Left lung (tissue), 10 donors: ENCODE data around the gene ENPP4. TPM values are rescaled to one million over a fixed set of nuclear protein-coding genes. Genes with fewer than 3 reads are reported as not detected.
"Not testable (repeated sequence)": the region's sequence is repeated elsewhere in the genome, so short reads cannot be mapped to it uniquely, and the experiment has no call there.

ENCODE experiments used
- ATAC-seq: fragments of 200-7000 bp; cut with Tn5 transposase; one replicate; pipeline ENCODE4 v1.9.1; 2020; ENCODE audit warnings: moderate library complexity
- DNase-seq, 4 donors: peaks; one replicate each; pipeline ENCODE4 v3.0.0-alpha.2; 2013 to 2020
- H3K27ac ChIP-seq, 2 donors: fragments of 200-600 bp; sonication (generic) in 1 of 2; one replicate each; pipeline versions ENCODE4 v1.5.0 to v1.8.0; 2020 to 2021
- H3K27me3 ChIP-seq, 2 donors: fragments of 200-600 bp; sonication (generic) in 1 of 2; one replicate each; pipeline versions ENCODE4 v1.5.0 to v1.8.0; 2020 to 2021
- H3K36me3 ChIP-seq, 2 donors: fragments of 200-600 bp; sonication (generic) in 1 of 2; one replicate each; pipeline versions ENCODE4 v1.5.0 to v1.8.0; 2020 to 2021
- H3K4me1 ChIP-seq, 2 donors: fragments of 200-600 bp; one replicate each; pipeline ENCODE4 v1.8.0; 2021
- H3K4me3 ChIP-seq, 2 donors: fragments of 200-600 bp; sonication (generic) in 1 of 2; one replicate each; pipeline versions ENCODE4 v1.5.0 to v1.8.0; 2020 to 2021; ENCODE audit warnings: mild to moderate bottlenecking in 1 of 2
- H3K9me3 ChIP-seq, 2 donors: fragments of 200-600 bp; sonication (generic) in 1 of 2; one replicate each; pipeline versions ENCODE4 v1.5.0 to v1.8.0; 2020 to 2021
- intact Hi-C, 2 donors: fragments of 100-400 bp; cut with DNase I; formaldehyde crosslinking; loops; one replicate each; pipeline versions ENCODE4 v1.11.2 to v1.14.2; 2022
- polyA plus RNA-seq, 6 donors: library from polyadenylated mRNA; unstranded; fragments of 120-200 nt; gene quantifications; one replicate each; pipeline ENCODE4 v1.2.1, GENCODE V29; 2013; ENCODE audit not compliant: insufficient read length in 6 of 6
- total RNA-seq, 2 donors: library from RNA; stranded (reverse); fragmentation: NEBNext Ultra II Directional; extraction: Animal tissue kit (Norgen Biotek cat#: 25700); gene quantifications; one replicate each; pipeline ENCODE4 v1.2.1, GENCODE V29; 2021
- TF ChIP-seq, protein P1 (sequence below), 2 donors: fragments of 200-600 bp; sonication (generic) in 1 of 2; IDR thresholded peaks; one replicate each; pipeline versions ENCODE4 v1.5.0 to v1.8.0; 2021; ENCODE audit warnings: antibody characterized with exemption in 2 of 2
- donor health status: DM: no; HTN: yes; CAD: no.
- donor health status: DM: no; HTN: no; CAD: no.

Gene ENPP4
- total and polyA plus RNA-seq, 8 donors: 9.7 to 18.8 (median 12.1) TPM

DNA sequence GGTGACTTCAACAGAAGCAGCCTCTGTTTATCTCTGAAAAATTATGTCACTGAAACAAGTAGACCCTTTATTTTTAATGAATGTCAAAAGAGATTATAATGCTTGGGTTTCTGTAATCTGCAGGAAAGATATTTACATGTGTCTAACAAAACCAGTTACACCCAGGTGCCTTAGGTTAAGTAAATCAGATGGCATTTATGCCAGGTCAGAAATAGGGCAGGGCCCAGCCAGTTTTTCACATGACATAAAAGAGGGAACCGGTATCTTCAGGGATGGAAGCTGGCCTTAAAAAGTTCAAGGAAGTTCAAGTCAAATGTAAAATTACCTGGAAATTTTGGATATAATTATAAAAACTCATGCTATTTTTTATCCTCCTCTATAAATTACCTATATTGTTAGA lies 14.2 kb upstream of the ENPP4 start:
- H3K4me1 ChIP-seq: no peaks in the 10 kb centered on the region
- H3K27me3 ChIP-seq: no peaks in the 10 kb centered on the region
- no peak for DNase-seq
- no peaks in the 10 kb centered on the region for H3K9me3 ChIP-seq
- TF ChIP-seq, protein P1, sequence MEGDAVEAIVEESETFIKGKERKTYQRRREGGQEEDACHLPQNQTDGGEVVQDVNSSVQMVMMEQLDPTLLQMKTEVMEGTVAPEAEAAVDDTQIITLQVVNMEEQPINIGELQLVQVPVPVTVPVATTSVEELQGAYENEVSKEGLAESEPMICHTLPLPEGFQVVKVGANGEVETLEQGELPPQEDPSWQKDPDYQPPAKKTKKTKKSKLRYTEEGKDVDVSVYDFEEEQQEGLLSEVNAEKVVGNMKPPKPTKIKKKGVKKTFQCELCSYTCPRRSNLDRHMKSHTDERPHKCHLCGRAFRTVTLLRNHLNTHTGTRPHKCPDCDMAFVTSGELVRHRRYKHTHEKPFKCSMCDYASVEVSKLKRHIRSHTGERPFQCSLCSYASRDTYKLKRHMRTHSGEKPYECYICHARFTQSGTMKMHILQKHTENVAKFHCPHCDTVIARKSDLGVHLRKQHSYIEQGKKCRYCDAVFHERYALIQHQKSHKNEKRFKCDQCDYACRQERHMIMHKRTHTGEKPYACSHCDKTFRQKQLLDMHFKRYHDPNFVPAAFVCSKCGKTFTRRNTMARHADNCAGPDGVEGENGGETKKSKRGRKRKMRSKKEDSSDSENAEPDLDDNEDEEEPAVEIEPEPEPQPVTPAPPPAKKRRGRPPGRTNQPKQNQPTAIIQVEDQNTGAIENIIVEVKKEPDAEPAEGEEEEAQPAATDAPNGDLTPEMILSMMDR (IDR thresholded peaks at IDR 0.05): no peak
- no peak overlapping the region for H3K27ac ChIP-seq
- no peaks in the 10 kb centered on the region for H3K36me3 ChIP-seq
- no peak overlapping the region for H3K4me3 ChIP-seq
- intact Hi-C loops: no loop called here
- ATAC-seq: no peak

DNA sequence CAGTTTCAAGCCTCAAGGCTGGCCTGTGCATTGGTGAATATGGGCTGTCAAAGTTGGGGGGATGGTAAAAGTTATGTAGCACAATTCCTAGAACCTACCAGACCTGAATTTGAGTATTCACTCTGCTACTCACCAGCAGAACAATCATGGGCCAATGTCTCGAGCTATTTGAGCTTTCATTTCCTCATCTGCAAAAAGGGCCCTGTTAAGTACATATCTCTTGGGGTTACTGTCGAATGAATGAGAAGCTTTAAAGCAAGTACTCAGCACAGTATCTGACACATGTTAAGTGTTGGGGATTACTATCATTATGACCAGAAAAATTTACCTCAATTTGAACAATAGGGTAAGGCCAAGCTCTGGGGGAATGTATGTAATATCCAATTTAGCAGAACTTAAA lies 13.5 kb upstream of the ENPP4 start:
- no peak overlapping the region for H3K4me3 ChIP-seq
- intact Hi-C loops: no loop called here
- TF ChIP-seq, protein P1 (IDR thresholded peaks at IDR 0.05): no peak
- no peak for DNase-seq
- H3K36me3 ChIP-seq: no peaks in the 10 kb centered on the region
- no peak for ATAC-seq
- H3K27me3 ChIP-seq: no peaks in the 10 kb centered on the region
- no peaks in the 10 kb centered on the region for H3K9me3 ChIP-seq
- H3K27ac ChIP-seq: no peak overlapping the region
- no peaks in the 10 kb centered on the region for H3K4me1 ChIP-seq

DNA sequence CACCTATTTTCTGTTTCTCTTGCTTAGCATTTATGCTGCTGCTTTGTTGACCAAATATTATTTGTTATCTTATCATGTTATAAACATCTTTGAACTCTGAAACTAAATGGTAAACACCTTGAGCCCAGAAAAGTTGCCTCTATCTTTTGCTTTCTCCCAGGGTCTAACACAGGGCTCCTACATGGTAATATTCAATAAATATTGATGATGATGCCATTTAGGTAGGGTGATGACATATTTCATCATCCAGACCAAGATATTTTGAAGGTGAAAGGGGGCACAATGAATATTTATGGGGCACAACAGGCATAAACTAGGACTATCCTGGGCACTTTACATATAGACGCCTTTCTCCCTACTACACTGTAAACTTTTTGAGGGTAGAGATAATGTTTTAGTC lies 11.6 kb upstream of the ENPP4 start:
- Histone ChIP-seq H3K27me3 (no peaks in the 10 kb centered on the region), H3K36me3 (no peaks in the 10 kb centered on the region), H3K9me3 (no peaks in the 10 kb centered on the region), H3K27ac (no peak overlapping the region), H3K4me1 (no peaks in the 10 kb centered on the region), H3K4me3 (no peak overlapping the region)
- ATAC-seq (no peak), DNase-seq (no peak)
- TF ChIP-seq, protein P1 (IDR thresholded peaks at IDR 0.05): no peak
- intact Hi-C loops: no loop called here

DNA sequence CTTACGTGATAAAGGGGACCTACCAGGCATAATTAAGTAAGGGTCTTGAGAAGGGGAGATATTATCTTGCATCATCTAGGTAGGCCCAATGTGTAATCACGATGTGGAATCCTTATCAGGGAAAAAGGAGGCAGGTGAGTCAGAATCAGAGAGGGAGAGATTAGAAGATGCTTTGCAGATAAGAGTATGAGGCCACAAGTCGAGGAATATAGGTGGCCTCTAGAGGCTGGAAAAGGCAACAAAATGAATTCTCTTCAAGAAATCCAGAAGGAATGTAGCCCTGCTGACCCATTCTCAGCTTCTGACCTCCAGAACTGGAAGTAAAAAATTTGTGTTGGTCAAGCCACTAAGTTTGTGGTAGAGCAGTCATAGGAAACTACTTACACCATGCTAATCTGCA lies 11.0 kb upstream of the ENPP4 start:
- no peak for ATAC-seq

DNA sequence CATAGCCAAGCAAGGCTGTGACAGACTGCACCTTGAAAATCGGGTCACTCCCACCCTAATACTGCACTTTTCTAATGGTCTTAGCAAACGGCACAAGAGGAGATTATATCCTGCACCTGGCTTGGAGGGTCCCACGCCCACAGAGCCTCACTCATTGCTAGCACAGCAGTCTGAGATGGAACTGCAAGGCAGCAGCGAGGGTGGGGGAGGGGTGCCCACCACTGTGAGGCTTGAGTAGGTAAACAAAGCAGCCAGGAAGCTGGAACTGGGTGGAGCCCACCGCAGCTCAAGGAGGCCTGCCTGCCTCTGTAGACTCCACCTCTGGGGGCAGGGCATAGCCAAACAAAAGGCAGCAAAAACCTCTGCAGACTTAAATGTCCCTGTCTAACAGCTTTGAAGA lies 10.1 kb upstream of the ENPP4 start:
- H3K9me3 ChIP-seq, H3K27ac ChIP-seq, intact Hi-C loops, H3K4me1 ChIP-seq, ATAC-seq, H3K4me3 ChIP-seq, H3K36me3 ChIP-seq, H3K27me3 ChIP-seq: not testable (repeated sequence)
- peak in 1 of 4 donors; percentile 34 for DNase-seq

More for the DNA sequence above, 11.0 kb upstream of the ENPP4 start:
- DNase-seq: no peak
- Histone ChIP-seq H3K36me3 (no peaks in the 10 kb centered on the region), H3K4me3 (no peak overlapping the region), H3K4me1 (no peaks in the 10 kb centered on the region), H3K27me3 (no peaks in the 10 kb centered on the region), H3K9me3 (no peaks in the 10 kb centered on the region), H3K27ac (no peak overlapping the region)
- TF ChIP-seq, protein P1 (IDR thresholded peaks at IDR 0.05): no peak
- intact Hi-C loops: no loop called here

DNA sequence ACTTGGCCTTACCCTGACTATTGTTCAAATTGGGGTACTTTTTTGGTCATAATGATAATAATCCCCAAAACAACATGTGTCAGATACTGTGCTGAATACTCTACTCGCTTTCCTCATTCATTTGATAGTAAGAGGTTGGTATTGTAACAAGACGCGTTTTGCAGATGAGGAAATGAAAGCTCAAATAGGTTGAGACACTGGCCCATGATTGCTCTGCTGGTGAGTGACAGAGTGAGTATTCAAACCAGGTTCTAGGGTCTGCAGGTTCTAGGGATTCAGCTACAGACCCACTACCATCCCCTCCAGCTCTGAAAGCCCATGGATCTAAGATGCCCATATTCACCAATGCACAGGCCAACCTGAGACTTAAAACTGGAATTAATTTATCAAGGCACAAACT lies 1.3 kb upstream of the ENPP4 start:
- TF ChIP-seq, protein P1 (IDR thresholded peaks at IDR 0.05): no peak
- H3K4me3 ChIP-seq: no peak overlapping the region
- intact Hi-C loops: no loop called here

More for the DNA sequence above, 1.3 kb upstream of the ENPP4 start:
- no peak for ATAC-seq
- H3K27ac ChIP-seq: peak overlapping the region in 1 of 2 donors; percentile 9
- no peaks in the 10 kb centered on the region for H3K27me3 ChIP-seq
- H3K4me1 ChIP-seq: peaks cover 0 to 24% of the 10 kb centered on the region in 2 donors
- no peaks in the 10 kb centered on the region for H3K9me3 ChIP-seq
- H3K36me3 ChIP-seq: no peaks in the 10 kb centered on the region
- DNase-seq: no peak
